GM12878 (cell line): ENCODE results near the gene GPRIN1. TPM values are rescaled to one million over a fixed set of nuclear protein-coding genes. Genes with fewer than 3 reads are reported as not detected.

Source experiments
- ATAC-seq: fragments of 200-7000 bp; cut with Tn5 transposase; 3 replicates; pipeline ENCODE4 v1.9.1; 2020; ENCODE audit warnings: mild to moderate bottlenecking, moderate library complexity
- BruUV-seq: library from RNA; stranded (reverse); fragments of 400-500 nt; replicated peaks from 2 replicates; lab custom pipeline; 2021; lab: Mats Ljungman, UMichigan
- CTCF ChIA-PET: fragments of 300-600 bp; sonication (Branson Sonifier 250); formaldehyde crosslinking; extraction: SDS; loops from one replicate; lab custom pipeline; 2021; ENCODE audit warnings: inconsistent platforms; lab: Yijun Ruan, JAX
- POLR2A ChIA-PET: fragments of 350-600 bp; formaldehyde crosslinking; extraction: SDS; loops from one replicate; lab custom pipeline; 2021; ENCODE audit warnings: inconsistent platforms; lab: Charles Lee
- RAD21 ChIA-PET: fragments of 300-600 bp; sonication (Branson Sonifier 250); formaldehyde crosslinking; loops from one replicate; lab custom pipeline; 2023; ENCODE audit warnings: antibody characterized with exemption; ENCODE audit not compliant: unreplicated experiment; lab: Charles Lee
- SMC1A ChIA-PET: fragments of 300-600 bp; sonication (Branson Sonifier 250); formaldehyde crosslinking; loops from one replicate; lab custom pipeline; 2023; ENCODE audit not compliant: unreplicated experiment, uncharacterized antibody; lab: Charles Lee
- DNase-seq: peaks from one replicate; pipeline ENCODE4 v3.0.0-alpha.2; 2011; ENCODE audit warnings: low read depth, low spot score
- FAIRE-seq: peaks from 3 replicates; lab custom pipeline; 2011; peaks lifted over from hg19 to GRCh38; lab: Jason Lieb, UNC
- H2AFZ ChIP-seq: 2 replicates; pipeline ENCODE4 v1.6.0; 2011; ENCODE audit warnings: low read depth, low read length, control low read depth; ENCODE audit not compliant: control insufficient read depth
- H3K27ac ChIP-seq: 2 replicates; pipeline ENCODE4 v1.5.1; 2011; ENCODE audit warnings: control low read depth; ENCODE audit not compliant: control insufficient read depth, insufficient read depth
- H3K27me3 ChIP-seq, 2 experiments: replicated peaks in 1 of 2; 2 replicates each; pipeline versions ENCODE4 v1.6.0 to v1.6.1; 2011; ENCODE audit warnings: low read length in 1 of 2; ENCODE audit not compliant: control insufficient read depth in 2 of 2, insufficient read depth in 2 of 2
- H3K36me3 ChIP-seq, 2 experiments: 2 replicates each; pipeline ENCODE4 v1.5.1; 2011; ENCODE audit warnings: low read length in 1 of 2; ENCODE audit not compliant: control insufficient read depth in 2 of 2, insufficient read depth in 2 of 2
- H3K4me1 ChIP-seq: 2 replicates; pipeline ENCODE4 v1.6.1; 2011; ENCODE audit warnings: mild to moderate bottlenecking, low read length, moderate library complexity, mixed read lengths; ENCODE audit not compliant: control insufficient read depth, insufficient read depth
- H3K4me2 ChIP-seq: 2 replicates; pipeline ENCODE4 v1.6.0; 2011; ENCODE audit warnings: control low read depth; ENCODE audit not compliant: control insufficient read depth, insufficient read depth
- H3K4me3 ChIP-seq: fragments of 200-600 bp; sonication (generic); 2 replicates; pipeline ENCODE4 v1.5.1; 2016
- H3K79me2 ChIP-seq: 2 replicates; pipeline ENCODE4 v1.6.0; 2011; ENCODE audit warnings: low read length; ENCODE audit not compliant: control insufficient read depth, insufficient read depth
- H3K9ac ChIP-seq: 2 replicates; pipeline ENCODE4 v1.8.0; 2011; ENCODE audit warnings: low read length, control low read depth, mixed read lengths; ENCODE audit not compliant: control insufficient read depth, insufficient read depth
- H3K9me3 ChIP-seq: replicated peaks from 3 replicates; pipeline ENCODE4 v1.5.1; 2011; ENCODE audit warnings: mild to moderate bottlenecking, low read length; ENCODE audit not compliant: control insufficient read depth, insufficient read depth
- H4K20me1 ChIP-seq: 2 replicates; pipeline ENCODE4 v1.6.0; 2011; ENCODE audit not compliant: control insufficient read depth, insufficient read depth
- BHLHE40 ChIP-seq, 2 experiments: fragments of 450-650 bp in 1 of 2; IDR thresholded peaks; 2 replicates each; pipeline ENCODE4 v1.6.1; 2011 to 2017; ENCODE audit warnings: low read depth in 2 of 2, borderline replicate concordance in 1 of 2, improper control_type of control experiment in 1 of 2, low read length in 1 of 2, mild to moderate bottlenecking in 1 of 2
- E2F8 ChIP-seq: fragments of 450-650 bp; IDR thresholded peaks from 2 replicates; pipeline ENCODE4 v1.6.1; 2018; ENCODE audit warnings: mild to moderate bottlenecking, low read depth, moderate library complexity; ENCODE audit not compliant: partially characterized antibody
- HDAC6 ChIP-seq: fragments of 200-600 bp; sonication (generic); IDR thresholded peaks from one replicate; pipeline ENCODE4 v1.8.0; 2017; ENCODE audit warnings: antibody characterized with exemption; ENCODE audit not compliant: unreplicated experiment
- NR2C2 ChIP-seq: IDR thresholded peaks from 2 replicates; pipeline ENCODE4 v1.6.1; 2011; ENCODE audit warnings: borderline replicate concordance, low read depth; ENCODE audit not compliant: control insufficient read depth, insufficient read length
- PBX3 ChIP-seq: IDR thresholded peaks from 2 replicates; pipeline ENCODE4 v1.6.1; 2011; ENCODE audit warnings: mild to moderate bottlenecking, low read depth, low read length, moderate library complexity; ENCODE audit not compliant: insufficient replicate concordance
- RELA ChIP-seq: fragments of 450-650 bp; IDR thresholded peaks from 2 replicates; pipeline ENCODE4 v1.8.0; 2014; ENCODE audit warnings: borderline replicate concordance; ENCODE audit not compliant: partially characterized antibody
- SMC3 ChIP-seq: IDR thresholded peaks from 2 replicates; pipeline ENCODE4 v1.6.1; 2011; ENCODE audit warnings: low read length, improper control_type of control experiment, borderline replicate concordance
- WRNIP1 ChIP-seq: IDR thresholded peaks from 2 replicates; pipeline ENCODE4 v1.6.1; 2011; ENCODE audit warnings: low read depth, low read length, improper control_type of control experiment, borderline replicate concordance
- YBX1 ChIP-seq: fragments of 450-650 bp; IDR thresholded peaks from 2 replicates; pipeline ENCODE4 v1.6.1; 2016; ENCODE audit warnings: antibody characterized with exemption
- WGBS: methylation state at CpG from one replicate; pipeline ENCODE4 v1.1.6; 2016; ENCODE audit warnings: low lambda C conversion rate; ENCODE audit not compliant: insufficient replicate concordance, insufficient coverage; ENCODE audit errors: missing lambda C conversion rate; 5-methylcytosine and 5-hydroxymethylcytosine counted together
- in situ Hi-C: fragments of 300-500 bp; cut with MboI; formaldehyde crosslinking; loops from 9 replicates; pipeline ENCODE4 v1.14.3; 2018; ENCODE audit warnings: mixed read lengths
- intact Hi-C: fragments of 100-400 bp; cut with micrococcal nuclease; formaldehyde crosslinking; loops from one replicate; pipeline ENCODE4 v1.14.2; 2022; ENCODE audit not compliant: unreplicated experiment
- polyA plus RNA-seq, 11 experiments: library from polyadenylated mRNA; depleted of rRNA in 4 of 11; unstranded in 6 of 11; stranded (reverse) in 5 of 11; fragments of >200 nt; fragmentation: Nextera tagmentation in 4 of 11; fragmentation: Illumina TruSeq in 1 of 11; extraction: Ambion mirVana in 4 of 11; extraction: Trizol in 1 of 11; gene quantifications; 1 replicate in 1 of 11; 2 replicates in 10 of 11; pipeline versions ENCODE4 v1.2.1 to v1.2.3, GENCODE V29; 2011 to 2016; ENCODE audit warnings: inconsistent platforms in 2 of 11, missing spikeins in 2 of 11, low read depth in 1 of 11
- total RNA-seq, 4 experiments: library from RNA; depleted of rRNA in 3 of 4; stranded (reverse); fragments of >200 nt in 3 of 4; fragmentation: Illumina TruSeq in 1 of 4; extraction: Trizol in 1 of 4; gene quantifications; 2 replicates each; pipeline versions ENCODE4 v1.2.1 to v1.2.3, GENCODE V29; 2013 to 2021

The GPRIN1 gene
- total and polyA plus RNA-seq, 10 of the 15 experiments (the other 5 are each of a cell fraction or from before 2014, with no cell fraction given) = 0.52 to 16.3 (median 4.5) TPM

- TF ChIP-seq SMC3 = no peak
- TF ChIP-seq NR2C2 = no peak
- TF ChIP-seq BHLHE40 (IDR thresholded peaks at IDR 0.05; ENCODE audit: borderline replicate concordance in 1 of 2, low read depth in 2 of 2, low read length in 1 of 2) = no peak
- no peak for TF ChIP-seq HDAC6
- TF ChIP-seq WRNIP1 = no peak
- TF ChIP-seq PBX3 = no peak
Observed at GRCh38 chr5:176639208-176639607, 29.3 kb upstream of the GPRIN1 start (continued).

- ATAC-seq = no peak
- ChIA-PET POLR2A (no interaction called here), RAD21 (no interaction called here)
Observed at GRCh38 chr5:176638437-176638836, 28.5 kb upstream of the GPRIN1 start.

More at GRCh38 chr5:176638437-176638836, 28.5 kb upstream of the GPRIN1 start:
- WGBS = 58% methylated on average over 3 of the region's 3 CpGs
- FAIRE-seq (no peak), DNase-seq (no peak)
- no peak overlapping the region for H3K4me3 ChIP-seq
- no peak overlapping the region for H2AFZ ChIP-seq
- no peaks in the 10 kb centered on the region for H3K79me2 ChIP-seq
- no peak overlapping the region for H3K9ac ChIP-seq
- intact Hi-C loops = no loop called here
- SMC1A ChIA-PET = no interaction called here
- peaks cover 0 to 1% of the 10 kb centered on the region in 2 experiments; a peak in 1 of 4 replicates for H3K27me3 ChIP-seq
- no peaks in the 10 kb centered on the region for H4K20me1 ChIP-seq
- H3K36me3 ChIP-seq = no peaks in the 10 kb centered on the region
- H3K4me2 ChIP-seq = no peak overlapping the region
- no TSS peak for BruUV-seq
- no peak overlapping the region for H3K27ac ChIP-seq
- CTCF ChIA-PET = no interaction called here
- H3K4me1 ChIP-seq = peaks cover 8% of the 10 kb centered on the region
- TF ChIP-seq WRNIP1 = no peak
- no peak for TF ChIP-seq E2F8
- no peak for TF ChIP-seq RELA
- no peak for TF ChIP-seq YBX1
- in situ Hi-C loops = no loop called here
- no peaks in the 10 kb centered on the region; the same call in 2 of the 3 replicates for H3K9me3 ChIP-seq
